ENCODE measurements around the gene ZNF664.

Gene ZNF664

DNA sequence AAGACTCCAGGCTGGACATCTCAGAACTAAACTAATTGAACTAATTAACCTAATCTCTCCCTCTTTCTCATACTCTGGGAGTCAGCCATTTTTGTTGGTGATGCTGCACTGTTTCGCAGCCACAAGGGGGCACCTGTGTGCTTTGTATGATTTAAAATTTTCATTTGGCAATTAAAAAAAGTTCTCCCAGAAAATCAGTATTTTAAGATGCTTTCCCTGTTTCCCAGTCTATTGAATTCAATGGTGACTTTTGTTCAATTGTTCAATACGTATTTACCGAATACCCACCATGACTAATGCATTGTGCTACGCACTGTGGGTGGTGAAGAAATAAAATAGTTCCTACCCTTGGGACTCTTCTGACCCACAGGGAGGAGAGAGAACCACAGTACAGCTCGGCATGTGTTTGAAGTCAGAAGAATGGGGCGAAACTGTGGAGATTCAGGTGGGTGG, 63.7 kb downstream of the ZNF664 start:
- DNase-seq: peak; percentile 44 to 48

DNA sequence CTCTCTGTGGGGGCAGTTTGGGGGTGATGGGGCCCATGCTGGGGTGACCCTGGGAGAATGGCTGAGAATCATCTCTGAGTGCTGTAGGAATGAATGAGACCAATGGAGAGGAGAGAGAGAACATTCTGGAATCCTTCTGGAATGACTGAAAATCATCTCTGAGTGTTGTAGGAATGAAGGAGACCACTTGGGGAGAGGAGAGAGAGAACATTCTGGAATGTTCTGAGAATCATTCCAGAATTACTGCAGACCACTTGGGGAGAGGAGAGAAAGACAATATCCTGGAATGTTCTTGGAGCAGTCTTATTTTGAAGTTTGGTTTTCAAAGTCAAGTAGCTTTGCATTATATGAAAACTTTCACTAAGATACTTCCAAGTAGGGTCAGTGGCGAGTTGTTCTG, 64.3 kb downstream of the ZNF664 start:
- no peak for DNase-seq

DNA sequence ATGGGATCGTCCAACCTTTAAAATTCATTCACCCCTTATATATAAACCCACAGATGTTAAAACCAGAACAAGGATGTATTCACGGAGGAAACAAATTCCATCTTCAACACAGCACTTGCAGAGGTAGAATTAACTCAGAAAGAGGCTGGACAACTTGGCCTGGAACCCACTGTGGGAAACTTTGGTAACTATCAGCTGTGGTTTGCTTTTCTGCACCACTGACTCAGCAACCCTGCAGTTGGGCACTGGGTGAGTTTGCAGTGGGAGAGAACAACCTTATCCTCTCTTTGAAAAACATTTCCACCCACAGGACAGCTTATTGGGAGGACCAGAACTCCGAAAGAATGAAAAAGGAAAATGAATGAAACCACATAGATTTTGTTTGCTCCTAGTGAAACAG, 66.3 kb downstream of the ZNF664 start:
- no peak for DNase-seq

DNA sequence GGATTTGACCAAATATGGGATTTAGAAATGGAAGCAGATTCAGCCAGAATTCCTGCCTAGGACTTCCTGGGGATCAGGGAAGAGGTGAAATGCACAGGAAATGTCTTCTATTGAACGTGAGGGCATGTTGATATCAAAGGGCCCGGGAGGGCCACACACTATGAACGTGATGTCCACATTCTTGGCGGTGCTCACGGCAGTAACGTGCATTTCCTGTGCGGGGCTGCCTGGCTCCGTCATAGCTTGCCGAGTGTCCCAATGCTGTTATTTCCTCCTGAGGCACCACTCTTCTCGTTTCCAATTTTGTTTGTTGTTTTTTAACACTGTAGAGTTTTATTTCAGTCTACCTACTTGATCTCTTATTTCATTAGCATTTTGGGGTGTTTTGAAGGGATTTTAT, 67.3 kb downstream of the ZNF664 start:
- peak in 1 of 2 experiments; percentile 20 for DNase-seq

DNA sequence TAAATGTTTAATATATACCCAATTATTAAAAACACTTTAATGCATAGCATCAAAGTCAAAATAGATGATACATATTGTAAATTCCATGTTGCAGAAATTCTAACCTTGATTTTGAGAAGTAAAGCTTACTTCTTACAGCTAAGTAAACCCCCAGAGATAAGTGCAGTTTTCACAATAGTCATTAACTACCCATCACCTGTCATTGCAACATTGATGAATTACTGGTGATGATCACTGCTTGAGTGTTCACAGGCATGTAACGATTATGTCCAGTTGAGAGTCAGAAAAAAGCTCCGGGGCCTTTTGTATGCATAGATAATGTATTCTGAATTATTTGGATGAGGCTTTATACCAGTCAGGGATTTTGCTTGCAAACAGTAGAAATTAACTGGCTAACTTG, 67.7 kb downstream of the ZNF664 start:
- DNase-seq: no peak

DNA sequence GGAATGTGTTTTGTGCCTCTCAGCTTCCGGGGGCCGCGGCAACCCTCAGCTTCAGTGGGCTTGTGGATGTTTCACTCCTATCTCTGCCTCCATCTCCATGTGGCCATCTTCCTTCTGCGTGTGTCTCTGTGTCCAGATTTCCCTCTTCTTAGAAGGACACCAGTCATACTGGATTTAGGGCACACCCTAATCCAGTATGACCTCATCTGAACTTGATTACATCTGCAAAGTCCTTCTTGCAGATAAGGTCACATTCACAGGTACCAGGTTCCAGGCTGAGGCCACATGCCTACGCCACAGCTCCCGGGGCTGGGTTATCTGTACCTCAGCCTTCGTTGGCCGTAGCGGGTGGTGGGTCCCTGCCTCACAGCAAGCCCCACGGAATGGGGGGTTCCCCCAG, 68.9 kb downstream of the ZNF664 start:
- DNase-seq: no peak

DNA sequence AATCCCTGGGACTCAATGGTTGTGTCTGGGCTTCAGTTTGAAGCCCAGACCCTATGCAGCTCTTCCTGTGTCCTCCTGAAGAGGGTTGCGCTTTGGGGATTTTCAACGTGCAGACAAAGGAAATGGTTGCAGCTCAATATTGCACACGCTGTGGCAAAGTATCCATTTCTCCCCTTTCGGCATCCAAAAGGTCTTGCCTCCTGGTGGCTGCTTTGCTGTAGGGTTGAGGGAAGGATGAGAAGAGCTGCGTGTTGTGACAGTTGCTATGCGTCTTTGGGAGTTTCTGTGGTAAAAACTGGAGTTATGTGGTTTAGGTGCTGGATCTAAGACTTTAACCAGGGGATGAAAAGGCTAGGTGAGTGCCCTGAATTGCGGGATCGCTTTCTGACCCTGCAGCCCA, 71.0 kb downstream of the ZNF664 start:
- DNase-seq: no peak

DNA sequence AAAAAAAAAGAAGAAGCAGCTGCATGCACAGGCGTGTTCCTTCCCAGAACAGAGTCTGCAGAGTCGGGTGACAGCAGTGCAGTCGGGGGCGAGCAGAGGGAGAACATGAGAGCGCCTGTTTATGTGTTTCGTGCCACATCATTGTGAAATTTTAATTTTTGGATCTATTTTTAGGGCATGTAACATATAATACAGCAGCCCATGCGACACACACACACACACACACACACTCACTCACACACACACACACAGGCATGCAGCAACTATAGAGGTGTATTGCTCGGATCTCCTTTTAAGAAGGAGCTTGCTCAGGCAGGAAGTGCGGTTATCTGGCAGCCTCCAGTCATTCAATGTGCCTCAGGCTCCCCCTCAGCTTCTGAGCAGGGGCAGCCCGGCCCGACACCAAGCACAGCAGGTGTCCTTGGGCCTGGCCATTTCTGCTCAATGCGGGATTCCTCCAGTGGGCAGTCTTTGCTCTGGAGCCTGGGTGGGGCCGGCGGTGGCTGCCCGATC, 71.8 kb downstream of the ZNF664 start:
- no peak for DNase-seq

DNA sequence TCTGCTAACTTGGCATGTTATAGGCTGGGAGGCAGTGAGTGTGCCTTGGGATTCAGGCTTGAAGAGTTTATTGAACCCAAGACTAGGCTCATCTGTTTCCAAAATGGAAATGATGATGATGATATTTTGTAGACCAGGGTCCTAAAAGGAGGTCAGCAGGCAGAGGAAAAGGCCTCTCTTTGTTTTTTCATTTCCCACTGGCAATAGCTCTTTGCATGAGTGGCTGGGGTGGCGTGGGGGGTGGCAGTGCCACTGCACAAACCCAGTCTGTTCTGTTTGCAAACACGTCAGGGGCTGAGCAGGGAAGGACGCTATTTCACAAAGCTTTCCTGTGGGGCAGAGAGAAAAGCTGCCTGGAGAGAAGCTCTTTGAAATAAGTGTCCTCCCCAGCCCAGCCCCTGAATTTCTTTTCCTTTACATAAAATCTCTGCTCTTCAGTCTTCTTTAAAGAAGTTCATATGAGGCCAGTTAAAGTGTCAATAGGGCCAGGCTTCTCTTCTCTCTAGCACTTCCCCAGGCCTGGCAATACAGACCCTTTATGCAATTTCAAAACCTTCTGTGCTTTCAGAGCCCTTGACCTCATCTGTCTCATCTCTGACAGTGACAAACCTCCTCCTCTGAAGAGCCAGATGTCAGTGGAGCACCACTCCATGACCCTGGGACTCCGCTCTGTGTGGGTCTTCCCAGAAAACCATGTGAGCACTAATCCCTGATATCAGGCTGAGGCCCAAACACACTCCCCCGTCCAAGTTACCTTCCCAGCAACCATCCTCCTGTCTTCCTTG, 72.8 kb downstream of the ZNF664 start:
- no peak for DNase-seq

DNA sequence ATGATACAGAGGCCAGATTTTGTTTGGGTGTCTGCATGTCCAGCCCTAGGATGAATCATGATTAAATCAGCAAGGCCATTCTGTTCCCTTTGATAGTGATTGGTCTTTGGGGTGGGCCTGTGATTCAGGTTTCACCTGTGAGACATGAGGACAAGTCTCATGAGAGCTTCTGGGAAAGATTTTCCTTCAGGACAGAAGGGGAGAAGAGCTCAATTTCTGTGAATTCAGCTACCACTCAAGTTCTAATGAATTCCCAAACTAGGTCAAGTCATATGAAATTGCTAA, 73.4 kb downstream of the ZNF664 start:
- no peak for DNase-seq

DNA sequence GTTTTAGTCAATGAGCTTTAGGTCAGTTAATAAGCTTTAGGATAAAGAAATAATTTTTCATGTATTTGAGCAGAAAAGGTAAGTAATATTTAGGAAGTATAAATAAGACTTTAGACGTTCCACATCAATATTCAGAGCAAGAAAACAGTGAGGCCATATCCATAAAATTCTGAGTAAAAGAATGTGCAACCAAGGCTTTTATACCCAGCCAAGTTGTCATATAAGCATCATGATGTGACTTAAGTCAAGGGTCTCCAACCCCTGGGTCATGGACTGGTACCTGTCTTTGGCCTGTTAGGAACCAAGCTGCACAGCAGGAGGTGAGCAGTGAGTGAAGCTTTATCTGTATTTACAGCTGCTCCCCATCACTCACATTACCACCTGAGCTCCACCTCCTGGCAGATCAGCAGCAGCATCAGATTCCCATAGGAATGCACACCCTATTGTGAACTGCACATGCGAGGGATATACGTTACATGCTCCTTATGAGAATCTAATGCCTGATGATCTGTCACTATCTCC, 74.1 kb downstream of the ZNF664 start:
- no peak for DNase-seq

DNA sequence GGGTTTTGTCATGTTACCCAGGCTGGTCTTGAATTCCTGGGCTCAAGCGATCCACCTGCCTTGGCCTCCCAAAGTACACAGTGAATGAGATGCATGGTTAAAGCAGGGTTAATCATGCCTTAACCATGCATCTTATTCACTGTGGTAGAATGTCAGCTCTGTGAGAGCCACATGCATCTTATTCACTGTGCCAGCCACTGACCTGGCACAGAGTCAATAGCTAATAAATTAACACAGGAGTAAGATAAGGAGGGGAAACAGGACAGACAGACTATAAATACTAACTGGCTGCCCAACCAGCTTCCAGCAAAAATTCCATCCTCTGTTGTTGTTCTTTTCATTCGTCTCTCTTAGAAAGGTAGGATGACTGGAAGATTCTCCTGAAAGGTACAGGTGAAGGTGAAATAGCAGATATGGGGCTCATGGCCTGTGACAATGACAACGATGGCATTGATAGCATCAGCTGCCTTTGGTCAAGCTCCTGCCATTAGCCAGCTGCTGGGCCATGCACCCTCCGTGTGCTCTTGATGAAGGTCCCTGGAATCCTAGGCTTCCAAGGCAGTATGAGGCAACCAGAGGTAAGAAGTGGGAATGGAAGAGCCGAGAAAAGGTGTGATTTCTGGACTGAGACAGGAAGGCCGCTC, 76.6 kb downstream of the ZNF664 start:
- no peak for DNase-seq

DNA sequence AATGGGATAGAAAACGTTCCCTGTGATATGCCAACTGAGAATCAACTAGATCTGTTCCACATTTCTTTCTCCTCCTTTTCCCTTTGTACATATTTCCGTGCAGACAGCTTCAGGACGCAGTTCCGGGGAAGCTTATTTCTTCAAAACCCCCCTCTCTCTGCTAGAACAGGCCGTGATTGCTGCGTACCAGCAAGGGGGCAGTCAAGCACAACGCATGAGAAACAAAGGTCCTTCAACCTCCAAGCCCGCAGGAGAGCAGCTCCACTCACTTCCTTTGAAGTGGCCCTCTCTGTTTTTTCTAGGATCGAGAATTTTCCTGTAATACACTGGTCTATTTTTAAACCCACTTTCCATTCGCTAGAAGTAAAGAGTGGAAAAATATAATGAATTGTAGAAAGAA, 80.8 kb downstream of the ZNF664 start:
- DNase-seq: peak; percentile 79 to 86

DNA sequence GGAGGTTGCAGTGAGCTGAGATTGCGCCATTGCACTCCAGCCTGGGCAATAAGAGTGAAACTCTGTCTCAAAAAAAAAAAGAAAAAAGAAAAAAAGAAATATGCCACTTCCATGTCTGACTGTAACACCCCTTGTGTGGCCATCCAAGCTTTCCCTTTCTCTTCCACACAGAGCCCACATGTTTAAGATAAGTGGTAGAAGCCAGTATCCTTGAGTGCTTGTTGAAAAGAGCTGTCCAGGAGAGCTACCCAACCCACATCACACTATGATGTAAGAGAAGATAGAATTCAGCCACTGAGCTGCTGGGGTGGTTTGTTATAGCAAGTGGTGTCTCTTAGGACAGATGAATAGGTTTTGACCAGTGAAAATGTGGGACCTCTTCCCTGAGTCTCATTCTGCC, 82.1 kb downstream of the ZNF664 start:
- DNase-seq: no peak

DNA sequence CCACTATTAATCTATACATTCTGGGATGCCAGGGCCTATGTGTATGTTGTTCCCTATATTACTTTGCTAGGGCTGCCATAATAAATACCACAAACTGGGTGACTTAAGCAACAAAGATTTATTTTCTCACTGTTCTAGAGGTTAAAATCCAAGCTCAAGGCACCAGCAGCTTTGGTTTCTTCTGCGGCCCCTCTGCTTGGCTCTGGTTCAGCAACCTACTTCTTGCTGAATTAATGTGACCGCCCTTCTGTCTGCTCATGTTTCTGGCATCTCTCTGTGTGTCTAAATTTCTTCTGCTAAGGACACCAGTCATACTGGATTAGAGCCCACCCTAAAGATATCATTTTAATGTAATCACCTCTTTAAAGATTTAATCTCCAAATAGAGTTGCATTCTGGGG, 84.7 kb downstream of the ZNF664 start:
- no peak for DNase-seq

DNA sequence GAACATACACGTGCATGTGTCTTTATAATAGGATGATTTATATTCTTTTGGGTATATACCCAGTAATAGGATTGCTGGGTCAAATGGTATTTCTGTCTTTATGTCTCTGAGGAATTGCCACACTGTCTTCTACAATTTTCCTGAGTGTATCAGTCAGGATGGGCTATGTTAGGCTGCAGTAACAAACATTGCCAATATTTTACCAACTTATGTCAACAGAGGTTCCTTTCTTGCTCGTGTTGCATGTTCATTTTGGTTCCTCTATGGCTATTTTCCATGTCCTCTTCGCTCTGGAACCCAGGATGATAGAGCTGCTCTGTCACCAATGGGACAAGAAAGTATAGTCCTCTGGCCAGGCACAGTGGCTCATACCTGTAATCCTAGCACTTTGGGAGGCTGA, 86.7 kb downstream of the ZNF664 start:
- no peak for DNase-seq
